GM18868 (cell line): Measurements from ENCODE around the gene USP30.
A peak's percentile ranks its signal among the peaks of the same experiment; 100 is the strongest.

ENCODE experiments used
- ATAC-seq: cut with Tn5 transposase; IDR thresholded peaks from one replicate; pipeline ENCODE4 v1.9.1; 2021; ENCODE audit warnings: mild to moderate bottlenecking, moderate library complexity; ENCODE audit not compliant: unreplicated experiment

The USP30 gene

DNA sequence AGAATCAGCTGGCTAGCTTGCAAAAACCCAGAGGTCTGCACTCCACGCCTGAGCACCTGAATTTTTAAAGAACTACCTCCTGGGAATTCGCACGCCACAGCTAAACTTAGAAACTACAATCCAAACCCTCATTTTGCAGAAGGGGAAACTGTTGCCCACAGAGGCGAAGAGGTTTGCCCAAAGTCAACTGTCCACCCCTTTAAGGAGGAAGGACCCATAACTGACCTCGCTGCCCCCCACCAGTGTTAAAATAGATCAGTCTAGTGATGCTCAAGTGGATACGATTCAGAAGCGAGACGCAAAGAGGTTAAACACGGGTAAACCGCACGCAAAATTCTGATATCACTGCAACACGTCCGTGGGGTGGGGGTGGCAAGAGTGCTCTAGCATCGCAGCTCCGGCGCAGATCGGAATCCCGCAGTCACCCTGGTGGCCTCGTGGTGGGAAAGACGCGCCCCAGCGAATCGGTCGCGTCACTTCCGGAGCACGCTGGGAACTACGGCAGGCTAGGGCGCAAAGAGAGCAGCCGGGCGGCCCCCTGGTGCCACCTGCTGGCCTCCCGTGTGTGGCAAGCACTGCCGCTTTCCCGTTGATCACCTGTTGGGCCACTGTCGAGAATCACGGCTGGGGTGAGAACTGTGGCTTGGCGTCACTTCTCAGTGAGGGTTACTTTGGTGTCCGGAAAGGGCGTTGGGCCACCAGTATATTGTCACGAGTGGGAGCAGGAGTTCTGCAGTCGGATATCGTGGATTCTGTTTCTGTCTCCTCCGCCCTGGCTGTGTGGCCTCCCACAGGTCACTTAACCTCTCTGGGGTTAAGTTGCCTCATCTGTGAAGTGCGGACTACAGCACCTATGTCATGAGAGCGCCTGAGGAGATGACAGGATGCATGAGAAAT is 40.9 kb downstream of the USP30 start, which contains the start of gene ALKBH2:
ALKBH2 (minus strand) TSS at position 451 of the 897 bp plus-strand sequence. CDS start 686 bp downstream, outside the sequence.
- peak; percentile 67 for ATAC-seq

DNA sequence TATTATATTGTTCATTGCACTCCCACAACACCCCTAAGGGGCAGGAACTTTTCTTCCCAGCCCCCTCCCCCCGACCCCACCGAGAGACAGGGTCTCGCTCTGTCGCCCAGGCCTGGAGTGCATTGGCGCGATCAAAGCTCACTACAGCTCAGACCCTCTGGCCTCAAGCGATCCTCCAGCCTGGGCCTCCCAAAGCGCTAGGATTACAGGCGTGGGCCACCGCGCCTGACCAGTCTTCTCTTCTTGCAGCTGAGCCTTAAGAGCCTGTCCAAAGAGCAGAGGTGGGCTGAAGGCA is 44.7 kb downstream of the USP30 start:
- no peak for ATAC-seq

DNA sequence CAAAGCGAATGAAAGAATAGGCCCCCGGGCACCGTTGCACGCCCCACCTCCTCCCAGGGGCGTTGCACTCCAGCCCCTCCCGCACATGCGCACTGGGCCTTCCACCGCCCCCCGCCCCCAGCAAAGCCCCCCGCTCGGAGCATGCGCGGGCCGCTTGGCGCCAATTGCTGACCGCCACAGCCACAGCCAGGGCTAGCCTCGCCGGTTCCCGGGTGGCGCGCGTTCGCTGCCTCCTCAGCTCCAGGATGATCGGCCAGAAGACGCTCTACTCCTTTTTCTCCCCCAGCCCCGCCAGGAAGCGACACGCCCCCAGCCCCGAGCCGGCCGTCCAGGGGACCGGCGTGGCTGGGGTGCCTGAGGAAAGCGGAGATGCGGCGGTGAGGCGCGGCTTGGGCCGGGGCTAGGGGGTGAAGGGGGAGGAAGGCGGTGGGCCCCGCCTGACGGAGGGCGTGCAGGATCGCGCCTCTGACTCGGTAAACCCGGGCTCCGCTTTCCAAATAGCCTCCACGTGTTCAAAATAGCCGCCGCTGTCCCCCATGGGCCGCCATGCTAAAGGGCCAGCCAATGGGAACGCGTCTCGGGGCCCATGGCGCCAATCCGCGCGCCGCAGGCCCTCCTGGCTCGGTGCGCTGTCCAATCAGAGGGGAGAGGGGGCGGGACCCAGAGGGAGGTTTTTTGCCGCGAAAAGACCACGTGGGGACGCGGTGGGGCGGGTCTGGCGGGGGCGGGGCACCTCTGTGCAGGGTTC is 45.2 kb downstream of the USP30 start, which contains the start of gene UNG:
UNG (plus strand) TSS at position 163 of the 748 bp plus-strand sequence; CDS start at position 246, 83 bp downstream.
- peak; percentile 92 for ATAC-seq

DNA sequence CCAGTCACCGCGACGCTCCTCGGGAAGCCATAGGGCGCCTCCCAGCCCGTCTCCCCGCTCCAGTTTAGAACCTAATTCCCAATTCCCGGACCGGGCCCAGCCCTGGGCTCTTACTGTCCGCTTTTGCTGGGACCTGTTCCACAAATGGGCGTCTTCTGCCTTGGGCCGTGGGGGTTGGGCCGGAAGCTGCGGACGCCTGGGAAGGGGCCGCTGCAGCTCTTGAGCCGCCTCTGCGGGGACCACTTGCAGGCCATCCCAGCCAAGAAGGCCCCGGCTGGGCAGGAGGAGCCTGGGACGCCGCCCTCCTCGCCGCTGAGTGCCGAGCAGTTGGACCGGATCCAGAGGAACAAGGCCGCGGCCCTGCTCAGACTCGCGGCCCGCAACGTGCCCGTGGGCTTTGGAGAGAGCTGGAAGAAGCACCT is 45.8 kb downstream of the USP30 start:
- peak; percentile 20 for ATAC-seq

DNA sequence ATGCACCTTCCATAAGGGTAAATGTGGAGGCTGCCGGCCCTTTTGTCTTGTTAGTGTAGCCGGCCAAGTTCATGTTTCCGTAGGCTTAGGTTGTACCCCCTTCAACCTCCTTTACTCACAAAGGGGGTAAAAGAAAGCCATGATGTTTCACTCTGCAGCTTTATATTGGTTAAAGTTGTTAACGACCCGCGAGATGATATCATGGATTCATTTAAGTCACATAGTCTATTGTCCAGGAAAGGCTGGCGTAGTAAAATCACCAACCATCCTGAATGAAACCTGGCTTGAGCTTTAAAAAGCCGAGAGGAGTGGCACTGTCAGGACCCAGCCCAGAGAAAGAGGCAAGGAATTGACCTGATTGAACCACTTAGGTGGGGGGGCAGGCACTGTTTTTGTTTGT is 46.3 kb downstream of the USP30 start:
- ATAC-seq: no peak

DNA sequence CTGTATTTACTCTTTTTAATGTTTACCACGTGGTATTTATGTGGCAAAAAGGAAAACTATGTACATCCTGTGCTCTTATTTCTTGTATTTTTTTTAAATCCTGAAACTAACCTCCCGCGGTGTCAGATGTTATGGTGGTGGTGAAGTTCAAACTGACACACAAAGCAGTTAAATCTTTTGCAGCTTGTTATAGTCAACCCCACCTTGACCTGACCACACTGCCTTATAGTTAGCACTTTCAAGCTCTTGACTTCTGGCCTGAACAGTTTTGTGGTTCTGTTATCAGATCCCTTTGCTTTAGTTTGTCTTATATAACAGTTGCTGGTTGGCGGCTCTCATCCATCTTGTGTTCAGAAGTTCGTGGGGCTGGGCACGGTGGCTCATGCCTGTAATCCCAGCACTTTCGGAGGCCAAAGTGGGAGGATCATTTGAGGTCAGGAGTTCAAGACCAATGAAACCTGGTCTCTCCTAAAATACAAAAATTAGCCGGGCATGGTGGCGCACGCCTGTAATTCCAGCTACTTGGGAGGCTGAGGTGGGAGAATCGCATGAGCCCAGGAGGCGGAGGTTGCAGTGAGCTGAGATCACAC is 47.1 kb downstream of the USP30 start:
- ATAC-seq: no peak

DNA sequence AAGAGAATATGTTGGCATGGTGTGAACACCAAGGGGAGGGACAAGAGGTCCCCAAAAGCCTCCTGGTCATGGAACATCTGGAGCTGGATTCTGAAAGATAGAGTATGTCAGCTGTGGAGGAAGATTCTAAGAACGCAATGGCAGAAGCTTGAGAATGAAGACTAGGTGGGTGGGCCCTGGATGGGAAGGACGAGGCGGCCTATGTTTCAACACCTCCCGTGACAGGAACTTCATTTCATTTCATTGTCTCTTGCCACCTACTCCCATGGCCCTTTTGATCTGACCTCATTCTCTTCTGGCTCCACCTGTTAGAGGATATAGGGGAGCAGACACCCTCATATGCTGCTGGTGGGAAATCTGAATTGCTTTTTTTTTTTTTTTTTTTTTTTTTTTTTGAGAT is 48.4 kb downstream of the USP30 start:
- no peak for ATAC-seq

DNA sequence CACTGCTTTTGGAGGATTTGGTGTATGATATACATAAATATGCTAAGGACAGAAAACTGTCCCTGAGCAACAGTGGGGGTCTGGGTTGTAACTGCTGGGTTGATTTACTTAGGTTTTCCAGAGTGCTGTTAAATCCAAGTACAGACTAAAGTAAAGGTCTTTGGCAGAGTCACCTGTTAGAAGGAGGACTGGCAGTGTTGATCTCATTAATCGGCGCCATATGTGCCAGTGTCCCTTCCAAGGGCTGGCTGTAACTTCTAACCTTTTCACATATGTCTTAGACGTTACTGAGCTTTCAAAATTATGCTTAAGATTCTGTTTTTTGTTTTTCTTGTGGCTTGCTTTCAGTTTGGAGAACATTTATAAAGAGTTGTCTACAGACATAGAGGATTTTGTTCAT is 50.1 kb downstream of the USP30 start:
- ATAC-seq: no peak

DNA sequence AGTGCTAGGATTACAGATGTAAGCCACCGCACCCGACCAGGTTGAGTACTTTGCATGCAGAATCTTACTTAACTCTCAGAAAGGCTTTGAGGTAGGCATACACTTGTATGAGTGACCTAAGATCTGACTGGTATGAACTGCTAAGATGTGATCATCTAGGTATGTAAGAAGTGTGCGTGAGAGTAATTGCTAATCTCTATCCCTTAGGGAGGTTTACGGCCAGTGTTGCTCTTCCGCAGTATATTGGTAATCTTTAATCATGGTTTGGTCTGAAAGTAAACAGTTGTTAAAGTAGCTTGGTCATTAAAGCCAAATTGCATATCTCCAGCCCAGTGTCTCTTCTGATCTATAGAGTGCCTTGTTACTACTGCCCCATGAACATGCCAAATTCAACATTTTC is 52.8 kb downstream of the USP30 start:
- no peak for ATAC-seq

DNA sequence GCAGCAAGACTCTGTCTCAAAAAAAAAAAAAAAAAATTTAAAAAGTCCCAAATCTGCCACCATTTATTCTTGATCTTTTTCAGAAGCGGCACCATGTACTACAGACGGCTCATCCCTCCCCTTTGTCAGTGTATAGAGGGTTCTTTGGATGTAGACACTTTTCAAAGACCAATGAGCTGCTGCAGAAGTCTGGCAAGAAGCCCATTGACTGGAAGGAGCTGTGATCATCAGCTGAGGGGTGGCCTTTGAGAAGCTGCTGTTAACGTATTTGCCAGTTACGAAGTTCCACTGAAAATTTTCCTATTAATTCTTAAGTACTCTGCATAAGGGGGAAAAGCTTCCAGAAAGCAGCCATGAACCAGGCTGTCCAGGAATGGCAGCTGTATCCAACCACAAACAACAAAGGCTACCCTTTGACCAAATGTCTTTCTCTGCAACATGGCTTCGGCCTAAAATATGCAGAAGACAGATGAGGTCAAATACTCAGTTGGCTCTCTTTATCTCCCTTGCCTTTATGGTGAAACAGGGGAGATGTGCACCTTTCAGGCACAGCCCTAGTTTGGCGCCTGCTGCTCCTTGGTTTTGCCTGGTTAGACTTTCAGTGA is 57.5 kb downstream of the USP30 start:
- no peak for ATAC-seq

DNA sequence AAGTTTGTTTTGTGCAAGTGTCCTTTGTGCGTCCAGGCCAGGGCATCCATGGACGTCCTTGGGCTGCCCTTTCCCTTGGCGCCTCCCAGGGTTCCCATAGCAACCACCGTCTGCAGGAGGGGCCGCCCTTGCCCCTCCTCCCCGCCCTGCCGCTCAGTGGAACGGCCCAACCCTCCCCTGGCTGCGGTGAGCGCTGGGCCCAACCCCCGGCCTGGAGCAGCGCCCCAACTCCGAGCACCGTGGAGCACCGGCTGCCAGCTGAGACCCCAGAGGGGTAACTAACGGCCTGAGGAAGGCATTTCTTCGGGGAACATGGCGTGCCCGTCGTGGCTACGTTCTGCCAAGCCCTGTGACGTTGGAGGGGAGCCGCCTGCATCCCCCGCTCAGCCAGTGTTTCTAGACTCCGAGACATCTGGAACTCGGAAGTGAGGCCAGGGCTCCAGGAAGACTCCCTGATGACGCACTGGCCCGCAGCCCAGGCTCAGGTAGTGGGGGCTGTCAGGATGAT is 58.7 kb downstream of the USP30 start:
- ATAC-seq: no peak

DNA sequence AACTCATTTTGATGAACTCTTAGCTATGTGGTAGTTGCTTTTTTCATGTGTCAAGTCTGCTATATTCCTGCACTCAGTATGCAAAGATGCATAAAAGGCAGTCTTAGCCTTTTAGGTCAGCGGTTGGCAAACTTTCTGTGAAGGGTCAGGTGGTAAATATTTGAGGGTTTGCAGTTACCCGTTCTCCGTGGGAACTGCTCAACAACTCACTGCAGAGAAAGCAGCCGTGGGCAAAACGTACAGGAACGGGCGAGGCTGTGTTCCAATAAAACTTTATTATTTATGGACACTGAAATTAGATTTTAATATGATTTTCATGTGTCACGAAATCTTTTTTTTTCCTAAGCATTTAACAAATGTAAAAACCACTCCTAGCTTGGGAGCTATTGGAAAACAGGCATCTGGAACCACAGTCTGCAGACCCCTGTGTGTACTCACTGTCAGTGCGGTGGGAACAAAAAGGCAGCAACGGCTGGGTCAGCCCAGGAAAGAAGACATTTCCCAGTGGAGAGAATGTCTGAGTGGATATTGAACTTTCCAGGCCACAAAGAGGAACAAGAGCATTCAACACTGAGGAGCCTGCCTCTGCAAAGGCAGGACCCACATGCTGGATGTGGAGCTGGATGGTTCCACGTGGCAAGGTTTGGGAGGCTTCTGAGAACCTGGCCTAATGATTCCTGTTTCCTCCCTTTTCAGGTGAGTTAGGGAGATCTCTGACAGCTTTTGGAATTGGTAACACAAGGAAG is 60.5 kb downstream of the USP30 start:
- no peak for ATAC-seq

DNA sequence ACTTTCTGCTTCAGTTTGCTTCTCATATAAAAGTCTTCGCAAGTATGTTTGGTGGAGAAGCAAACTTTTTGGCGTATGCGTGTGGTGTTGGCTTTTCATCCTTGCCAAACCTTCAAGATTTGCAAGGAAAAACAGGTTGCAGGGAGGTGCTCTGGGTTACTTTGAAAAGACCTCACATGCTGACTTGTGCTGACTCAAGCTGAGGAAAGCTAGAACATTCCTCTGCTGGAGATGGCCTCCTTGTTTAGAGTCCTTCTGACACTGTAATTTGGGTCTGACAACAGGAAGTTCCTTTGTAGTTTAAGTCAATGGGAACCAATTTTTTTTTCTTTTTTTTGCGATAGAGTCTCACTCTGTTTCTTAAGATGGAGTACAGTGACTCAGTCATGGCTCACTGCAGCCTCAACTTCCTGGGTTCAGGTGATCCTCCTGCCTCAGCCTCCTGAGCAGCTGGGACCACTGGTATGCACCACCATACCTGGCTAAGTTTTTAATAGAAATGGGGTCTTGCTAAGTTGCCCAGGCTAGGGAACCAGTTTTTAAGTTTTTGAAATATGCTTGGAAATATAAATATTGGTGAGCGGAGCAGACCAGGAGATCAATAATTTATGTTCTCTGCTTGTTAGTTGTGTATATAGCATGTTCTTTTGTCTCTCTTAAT is 61.4 kb downstream of the USP30 start:
- no peak for ATAC-seq

DNA sequence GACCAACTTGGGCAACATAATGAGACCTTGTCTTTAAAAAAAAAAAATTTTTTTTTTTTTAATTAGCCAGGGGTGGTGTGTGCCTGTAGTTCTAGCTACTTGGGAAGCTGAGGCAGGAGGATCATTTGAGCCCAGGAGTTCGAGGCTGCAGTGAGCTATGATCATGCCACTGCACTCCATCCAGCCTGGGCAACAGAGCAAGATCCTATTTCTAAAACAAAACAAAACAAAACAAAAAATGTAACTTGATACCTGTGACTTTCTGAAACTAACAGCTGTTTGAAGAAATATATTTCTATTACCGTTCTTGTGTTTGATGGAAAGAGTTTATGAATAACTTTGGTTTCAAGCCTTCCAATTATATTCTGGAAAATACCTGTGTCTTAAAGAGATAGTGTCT is 62.3 kb downstream of the USP30 start:
- no peak for ATAC-seq

DNA sequence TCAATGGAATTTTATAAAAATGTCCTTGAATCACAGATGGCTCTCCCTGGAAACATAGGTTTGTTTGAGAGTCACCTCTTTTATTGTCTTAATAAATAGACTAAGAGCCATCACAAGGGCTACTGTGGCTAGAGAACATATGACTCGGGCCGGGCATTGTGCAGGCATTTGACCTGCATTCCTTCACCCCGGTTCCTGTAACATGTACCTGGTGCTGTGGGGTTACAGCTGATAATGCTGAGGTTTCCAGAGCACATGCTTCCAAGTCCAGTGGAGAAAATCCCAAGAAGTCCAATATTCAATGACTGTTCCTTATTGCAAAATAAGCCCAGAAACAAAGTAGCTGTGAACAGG is 63.0 kb downstream of the USP30 start:
- ATAC-seq: no peak

DNA sequence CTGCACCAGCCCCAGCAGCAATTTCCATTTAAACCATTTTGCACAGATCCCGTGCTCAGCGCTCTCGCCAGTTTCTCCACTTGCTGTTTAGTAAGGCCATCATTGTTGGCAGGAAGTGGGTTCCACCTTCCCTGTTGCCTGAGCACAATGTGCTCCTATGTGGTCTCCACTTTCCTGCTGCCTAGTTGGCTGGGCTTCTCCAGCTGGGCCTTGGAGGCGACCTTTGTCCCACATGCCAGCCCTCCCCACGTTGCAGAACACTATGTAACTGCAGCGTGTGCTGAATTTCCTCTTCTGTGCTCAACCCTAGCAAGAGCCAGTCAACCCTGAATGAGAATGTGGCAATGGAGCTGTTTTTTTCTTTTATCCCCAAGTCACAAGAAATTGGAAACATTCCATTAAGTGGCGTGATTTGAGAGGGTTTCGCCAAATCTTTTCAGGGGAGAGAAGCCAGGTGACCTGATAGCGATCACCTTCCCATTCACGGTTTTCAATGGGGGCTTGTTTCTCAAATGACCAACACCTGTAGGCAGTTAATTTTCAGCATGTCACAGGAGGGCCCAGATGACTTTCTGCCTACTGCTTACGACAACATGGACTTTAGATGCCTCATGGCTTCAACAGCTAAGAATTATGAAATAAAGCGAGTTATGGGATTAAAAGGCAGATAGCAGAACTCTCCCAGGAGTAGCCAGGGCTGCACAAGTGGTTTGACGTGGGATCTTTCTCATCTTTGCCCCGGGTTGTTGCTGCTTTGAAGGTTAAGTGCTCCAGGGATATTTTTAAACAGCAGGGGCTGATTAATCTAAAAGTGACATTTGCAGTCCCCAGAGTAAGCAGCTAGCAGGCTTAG is 63.6 kb downstream of the USP30 start, which contains the start of gene ACACB:
ACACB (plus strand) TSS at position 830 of the 853 bp plus-strand sequence. CDS start 22,819 bp downstream, outside the sequence.
- no peak for ATAC-seq

DNA sequence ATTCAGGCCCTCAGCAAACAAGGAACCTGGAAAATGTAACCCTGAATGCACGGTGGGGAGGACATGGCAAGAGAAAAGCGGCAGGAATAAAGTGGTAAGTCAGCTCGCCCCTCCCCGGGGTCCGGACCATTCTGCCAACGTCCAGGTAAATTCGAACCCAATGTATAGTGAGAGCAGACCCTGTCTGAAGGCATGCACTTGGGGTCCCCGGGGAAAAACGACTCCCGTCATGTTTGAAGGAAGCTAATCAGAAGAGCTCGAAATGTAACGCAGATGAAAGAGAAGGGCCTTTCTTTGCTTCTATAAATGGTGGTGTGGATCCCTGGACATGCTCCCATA is 64.2 kb downstream of the USP30 start:
- no peak for ATAC-seq

DNA sequence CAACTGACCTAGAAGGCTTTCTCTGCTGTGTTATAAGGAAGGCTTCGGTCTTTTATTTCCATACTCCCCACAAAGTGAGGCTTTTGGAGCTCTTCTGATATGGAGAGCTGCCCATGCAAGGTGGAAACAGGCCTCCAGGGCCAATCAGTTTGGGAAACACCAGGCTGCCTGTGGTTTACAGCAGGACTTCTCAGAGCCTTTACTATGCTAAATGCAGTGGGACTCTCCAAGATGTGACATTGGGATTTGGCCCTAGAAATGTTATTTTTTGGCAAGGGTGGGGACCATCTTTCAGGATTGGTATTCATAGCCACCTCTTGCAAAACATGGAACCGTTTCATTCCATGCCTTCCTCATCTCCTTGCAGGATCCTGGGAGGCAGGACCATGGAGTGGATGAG is 67.7 kb downstream of the USP30 start:
- ATAC-seq: no peak

DNA sequence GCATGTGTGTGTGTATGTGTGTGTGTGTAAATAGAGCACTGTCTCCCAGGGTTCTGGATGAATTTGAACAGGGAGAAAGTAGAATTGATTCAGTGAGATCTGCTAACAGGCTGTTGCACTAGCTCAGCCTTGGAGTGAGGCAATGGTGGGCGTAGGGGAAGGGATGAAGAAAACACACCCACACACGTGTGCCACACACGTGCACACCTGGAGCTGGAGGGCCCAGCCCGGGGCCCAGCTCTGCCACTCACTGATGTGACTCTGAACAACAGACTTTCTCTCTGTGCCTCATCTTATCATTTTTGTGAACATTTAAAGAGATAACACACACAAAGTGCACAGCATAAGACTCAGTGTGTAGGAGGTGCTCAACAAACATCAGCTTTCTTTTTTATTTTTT is 68.2 kb downstream of the USP30 start:
- no peak for ATAC-seq
